Measurements from ENCODE around the gene CFAP99. TPM values are rescaled to one million over a fixed set of nuclear protein-coding genes. Genes with fewer than 3 reads are reported as not detected.

CFAP99 gene
- total and polyA plus RNA-seq, 2 donors (not counting 1 experiment from before 2014, with no cell fraction given): not detected

DNA sequence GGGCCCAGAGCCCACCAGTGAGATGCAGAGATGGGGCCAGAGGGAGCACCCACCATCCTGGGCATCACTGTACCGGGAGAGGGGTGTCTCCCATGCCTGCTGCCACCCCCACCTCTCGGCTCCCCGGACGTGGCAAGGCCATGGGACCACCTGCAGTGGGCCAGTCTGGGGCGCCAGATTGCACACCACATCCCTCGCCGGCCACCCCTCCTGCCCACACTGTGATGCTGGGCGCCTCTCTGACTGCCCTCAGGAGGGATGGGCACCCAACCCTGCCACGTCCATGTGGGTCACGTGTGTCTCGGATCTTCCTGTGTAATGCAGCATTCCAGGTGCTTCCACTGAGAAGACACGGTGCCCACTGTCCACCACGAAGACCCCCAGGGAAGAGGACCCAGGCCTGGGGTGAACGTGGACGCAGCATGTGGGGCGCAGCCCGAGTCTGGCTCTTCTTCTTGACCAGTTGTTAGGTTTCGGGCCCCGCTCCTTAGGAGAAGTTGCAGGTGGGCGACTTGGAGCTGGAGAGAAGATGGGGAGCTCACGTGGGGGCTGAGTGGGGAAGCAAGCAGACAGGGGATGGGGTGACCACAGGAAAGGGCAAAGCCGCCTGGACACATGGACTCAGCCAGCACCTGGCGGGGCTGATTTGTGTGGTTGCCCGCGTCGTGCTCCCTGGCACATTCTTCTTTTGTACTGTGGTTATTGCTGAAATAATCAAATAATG lies 48.0 kb upstream of the CFAP99 start:
- CTCF ChIA-PET: no interaction called here

More for the DNA sequence above, 48.0 kb upstream of the CFAP99 start:
- intact Hi-C loops (cut with micrococcal nuclease): no loop called here
- Mint-ChIP-seq H3K27me3 (peaks cover 6% of the 10 kb centered on the region), H3K4me1 (no peaks in the 10 kb centered on the region), H3K9me3 (ENCODE audit: insufficient read depth) (peaks cover 5% of the 10 kb centered on the region), H3K27ac (no peak overlapping the region), H3K4me3 (no peak overlapping the region)
- Histone ChIP-seq H3K36me3 (replicated peaks in 1 of 2; ENCODE audit: control extremely low read depth in 1 of 2, control insufficient read depth in 1 of 2, extremely low read depth in 1 of 2, insufficient read depth in 2 of 2, low read length in 1 of 2) (no peaks in the 10 kb centered on the region), H2AFZ (ENCODE audit: insufficient read depth, low read depth, low read length, poor library complexity, severe bottlenecking) (no peak overlapping the region), H3K4me1 (ENCODE audit: control insufficient read depth in 2 of 2, insufficient read depth in 2 of 2, low read length in 2 of 2) (no peaks in the 10 kb centered on the region), H4K20me1 (ENCODE audit: control insufficient read depth, insufficient read depth, low read length, poor library complexity, severe bottlenecking) (no peaks in the 10 kb centered on the region), H3K9me3 (ENCODE audit: control extremely low read depth in 1 of 3, control insufficient read depth in 2 of 3, insufficient read depth in 1 of 3, low read length in 2 of 3) (peaks cover 0 to 26% (median 5%) of the 10 kb centered on the region in 3 donors), H3K4me2 (replicated peaks; ENCODE audit: low read depth, low read length, poor library complexity, severe bottlenecking) (no peak overlapping the region), H3K9ac (ENCODE audit: low read length) (no peak overlapping the region), H3K27ac (ENCODE audit: low read length in 2 of 2) (no peak overlapping the region), H3K4me3 (ENCODE audit: control extremely low read depth in 1 of 5, extremely low read depth in 1 of 5, insufficient read depth in 1 of 5, low read depth in 2 of 5, low read length in 4 of 5) (no peak overlapping the region), H3K27me3 (replicated peaks in 1 of 4; ENCODE audit: control extremely low read depth in 1 of 4, control insufficient read depth in 3 of 4, insufficient read depth in 4 of 4, low read length in 3 of 4) (no peaks in the 10 kb centered on the region), H3K79me2 (ENCODE audit: control insufficient read depth, insufficient read depth, low read length) (no peaks in the 10 kb centered on the region)
- TF ChIP-seq, protein P1, sequence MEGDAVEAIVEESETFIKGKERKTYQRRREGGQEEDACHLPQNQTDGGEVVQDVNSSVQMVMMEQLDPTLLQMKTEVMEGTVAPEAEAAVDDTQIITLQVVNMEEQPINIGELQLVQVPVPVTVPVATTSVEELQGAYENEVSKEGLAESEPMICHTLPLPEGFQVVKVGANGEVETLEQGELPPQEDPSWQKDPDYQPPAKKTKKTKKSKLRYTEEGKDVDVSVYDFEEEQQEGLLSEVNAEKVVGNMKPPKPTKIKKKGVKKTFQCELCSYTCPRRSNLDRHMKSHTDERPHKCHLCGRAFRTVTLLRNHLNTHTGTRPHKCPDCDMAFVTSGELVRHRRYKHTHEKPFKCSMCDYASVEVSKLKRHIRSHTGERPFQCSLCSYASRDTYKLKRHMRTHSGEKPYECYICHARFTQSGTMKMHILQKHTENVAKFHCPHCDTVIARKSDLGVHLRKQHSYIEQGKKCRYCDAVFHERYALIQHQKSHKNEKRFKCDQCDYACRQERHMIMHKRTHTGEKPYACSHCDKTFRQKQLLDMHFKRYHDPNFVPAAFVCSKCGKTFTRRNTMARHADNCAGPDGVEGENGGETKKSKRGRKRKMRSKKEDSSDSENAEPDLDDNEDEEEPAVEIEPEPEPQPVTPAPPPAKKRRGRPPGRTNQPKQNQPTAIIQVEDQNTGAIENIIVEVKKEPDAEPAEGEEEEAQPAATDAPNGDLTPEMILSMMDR (IDR thresholded peaks at IDR 0.05): no peak
- no peak for TF ChIP-seq EZH2 (IDR thresholded peaks at IDR 0.05; ENCODE audit: borderline replicate concordance, insufficient read depth, low read depth, low read length, poor library complexity, severe bottlenecking)
- ATAC-seq (ENCODE audit: low read depth) (no peak), DNase-seq (no peak)
- 86% methylated on average over 18 of the region's 26 CpGs for WGBS (ENCODE audit: insufficient coverage)
- POLR2A ChIA-PET: no interaction called here

Measured in B cell (primary cell).